NCI-H1092 treated with DMSO at 0.1 percent for 48 hours (cell line): Measurements from ENCODE around the gene CDKN2B-AS1.
A peak's percentile ranks its signal among the peaks of the same experiment; 100 is the strongest.

Experiments
- DNase-seq: peaks from one replicate; lab custom pipeline; 2025; lab: John Stamatoyannopoulos, UW

Gene CDKN2B-AS1

GRCh38 chr9:22005702-22006606 is 11.4 kb downstream of the CDKN2B-AS1 start:
- DNase-seq: no peak

GRCh38 chr9:22008384-22008716 is 13.8 kb downstream of the CDKN2B-AS1 start:
- peak; percentile 59 for DNase-seq

DNA sequence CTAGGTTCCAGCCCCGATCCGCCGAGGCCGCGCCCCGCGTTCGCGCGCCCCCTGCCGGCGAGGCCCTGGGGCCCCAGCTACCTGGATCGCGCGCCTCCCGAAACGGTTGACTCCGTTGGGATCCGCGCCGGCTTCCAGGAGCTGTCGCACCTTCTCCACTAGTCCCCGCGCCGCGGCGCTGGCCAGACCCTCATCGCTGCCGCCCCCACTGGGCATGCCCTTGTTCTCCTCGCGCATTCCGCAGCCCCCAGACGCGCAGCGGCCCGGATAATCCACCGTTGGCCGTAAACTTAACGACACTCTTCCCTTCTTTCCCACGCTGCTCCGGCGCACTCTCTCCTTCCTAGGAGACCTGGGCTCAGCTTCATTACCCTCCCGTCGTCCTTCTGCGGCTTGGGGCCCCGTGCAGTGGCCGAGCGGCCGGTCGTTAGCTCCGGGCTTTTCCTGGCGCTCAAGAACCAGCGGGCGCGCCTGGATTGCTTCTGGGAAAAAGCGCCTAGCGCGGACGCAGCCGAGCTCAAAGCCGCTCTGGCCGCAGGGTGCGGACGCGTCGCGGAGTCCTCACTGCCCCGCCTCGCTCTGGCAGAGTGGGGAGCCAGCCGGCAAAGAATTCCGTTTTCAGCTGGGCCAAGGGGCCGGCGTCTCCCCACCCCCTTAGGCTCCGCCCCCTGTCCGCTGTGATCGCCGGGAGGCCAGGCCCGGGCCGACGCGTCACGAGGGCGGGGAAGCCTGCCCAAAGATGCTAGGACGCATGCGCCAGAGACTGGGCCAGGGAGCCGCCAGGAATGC is 14.3 kb downstream of the CDKN2B-AS1 start, which contains the start of gene CDKN2B:
Gene CDKN2B, minus strand, starts transcription at position 589 of the 789 bp plus-strand sequence. Its CDS starts 352 bp downstream, at position 237.
- peak; percentile 96 for DNase-seq

- no peak for DNase-seq
These were observed 14.9 kb downstream of the CDKN2B-AS1 start for GRCh38 chr9:22009506-22009867.

GRCh38 chr9:22010866-22011625 is 16.5 kb downstream of the CDKN2B-AS1 start:
- DNase-seq: no peak

- no peak for DNase-seq
These were observed 27.8 kb downstream of the CDKN2B-AS1 start for GRCh38 chr9:22022396-22022795.

GRCh38 chr9:22026696-22027095 is 32.1 kb downstream of the CDKN2B-AS1 start:
- DNase-seq: no peak

DNA sequence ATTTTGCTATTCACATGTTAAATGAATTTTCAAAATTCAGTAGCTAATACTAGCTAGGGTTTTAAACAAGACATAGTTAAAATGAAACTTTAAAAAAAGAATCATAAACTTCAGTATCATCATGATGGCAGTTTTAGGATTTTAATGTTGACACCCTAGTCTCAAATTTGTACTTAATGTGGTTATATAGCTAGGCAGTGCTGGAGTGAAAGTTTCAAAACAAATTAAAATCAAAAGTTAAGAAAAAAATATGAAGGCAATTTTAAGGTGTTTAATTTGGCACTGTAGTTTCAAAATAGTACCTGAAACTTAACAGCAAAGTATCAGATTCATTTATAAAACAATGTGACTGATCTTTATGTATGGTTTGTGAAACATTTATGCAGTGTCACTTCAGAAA is 33.8 kb downstream of the CDKN2B-AS1 start:
- DNase-seq: no peak

- DNase-seq: no peak
These were observed 34.6 kb downstream of the CDKN2B-AS1 start for GRCh38 chr9:22029231-22029630.

DNA sequence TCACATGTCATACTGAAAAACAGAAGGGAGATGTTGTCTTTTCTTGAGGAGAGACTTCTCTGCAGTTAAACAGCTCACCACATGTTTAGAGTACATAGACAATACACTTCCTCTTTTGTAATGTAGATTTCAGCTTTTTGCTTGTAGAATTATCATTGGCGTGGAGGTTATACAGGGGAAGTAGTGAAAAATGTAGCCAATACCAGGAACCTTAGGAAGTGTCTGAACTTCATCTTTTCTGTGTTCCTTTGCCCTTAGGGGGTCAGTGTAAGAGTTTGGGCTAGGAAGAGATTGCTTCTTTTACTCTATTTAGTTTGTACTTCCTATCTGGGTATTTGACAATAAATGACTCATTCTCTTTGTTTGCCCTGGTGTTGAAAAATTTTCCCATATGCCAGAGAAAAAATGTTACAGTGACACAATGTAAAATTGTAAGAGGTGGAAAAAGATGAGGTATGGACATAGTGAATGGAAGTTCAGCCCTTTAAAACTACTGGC is 35.6 kb downstream of the CDKN2B-AS1 start:
- no peak for DNase-seq

DNA sequence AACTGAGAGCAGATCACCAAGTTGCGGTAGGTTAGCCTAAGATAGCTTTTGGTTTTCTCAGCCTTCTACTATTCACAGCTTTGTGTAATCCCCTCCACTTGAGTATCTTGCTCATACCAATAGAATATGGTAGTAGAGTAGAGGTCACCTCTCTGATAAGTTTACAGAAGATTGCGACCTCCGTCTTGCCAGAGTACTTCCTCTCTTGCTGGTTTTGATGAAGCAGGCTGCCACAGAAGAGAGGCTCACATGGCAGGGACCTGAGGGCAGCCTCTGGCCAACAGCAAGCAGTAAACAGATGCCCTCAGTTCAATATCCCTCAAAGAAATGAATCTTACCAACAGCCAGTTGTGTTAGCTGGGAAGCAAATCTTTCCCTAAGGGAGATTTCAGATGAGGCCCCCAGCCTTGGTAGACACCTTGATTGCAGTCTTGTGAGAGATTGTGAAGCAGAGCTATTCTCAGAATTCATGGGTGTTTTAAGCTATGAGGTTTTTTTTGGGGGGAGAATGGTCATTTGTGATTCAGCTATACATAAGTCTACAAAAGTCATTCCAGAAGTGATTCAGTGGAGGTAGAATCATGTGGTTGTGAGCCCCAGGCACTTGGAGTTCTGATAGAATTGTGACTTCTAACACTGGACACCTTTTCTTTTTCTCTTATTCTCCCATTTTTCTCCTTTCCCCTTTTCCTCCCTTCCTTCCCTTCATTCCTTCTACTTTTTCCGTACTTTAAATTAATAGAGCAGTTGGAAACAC is 37.2 kb downstream of the CDKN2B-AS1 start:
- DNase-seq: no peak

- no peak for DNase-seq
These were observed 38.5 kb downstream of the CDKN2B-AS1 start for GRCh38 chr9:22033012-22033630.

DNA sequence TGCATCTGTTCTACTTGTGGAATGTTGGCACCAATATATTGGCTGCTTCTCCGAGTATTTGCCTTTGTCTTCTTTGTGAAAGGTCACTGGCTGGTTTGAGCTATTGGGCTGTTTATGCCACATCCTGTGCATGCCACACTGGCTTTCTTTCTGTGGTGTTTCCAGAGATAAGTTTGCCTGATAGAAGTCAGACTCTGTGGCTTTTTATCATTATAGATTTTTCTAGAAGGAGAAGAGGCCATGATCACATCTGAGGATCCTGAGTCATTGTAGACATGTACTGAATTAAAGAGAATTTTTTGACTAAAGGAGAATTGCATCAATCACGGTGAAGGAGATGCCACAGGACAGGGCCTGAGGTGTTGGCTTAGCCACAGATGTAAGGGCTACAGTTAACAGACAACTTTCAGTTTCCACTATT is 41.0 kb downstream of the CDKN2B-AS1 start:
- DNase-seq: no peak

- no peak for DNase-seq
These were observed 42.5 kb downstream of the CDKN2B-AS1 start for GRCh38 chr9:22036866-22037626.

GRCh38 chr9:22037954-22038690 is 43.5 kb downstream of the CDKN2B-AS1 start:
- DNase-seq: no peak

DNA sequence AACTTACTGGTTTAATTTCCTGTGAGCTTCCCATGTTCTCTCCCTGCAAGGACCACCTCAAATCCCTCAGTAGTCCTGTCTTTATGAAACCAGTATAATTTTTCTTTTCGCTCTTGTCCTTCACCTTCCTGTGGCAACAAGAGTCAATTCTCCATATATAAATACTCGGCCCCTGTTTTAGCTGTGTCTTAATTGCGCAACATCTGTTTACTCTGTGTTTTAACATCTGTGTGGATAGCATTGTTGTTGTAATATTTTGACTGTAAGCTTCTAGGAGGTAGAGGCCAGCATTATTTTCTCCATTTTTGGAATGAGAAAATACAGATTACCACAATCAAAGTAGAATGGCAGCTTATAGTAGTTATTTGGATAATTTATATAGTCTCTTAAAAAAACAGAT is 44.7 kb downstream of the CDKN2B-AS1 start:
- DNase-seq: no peak

DNA sequence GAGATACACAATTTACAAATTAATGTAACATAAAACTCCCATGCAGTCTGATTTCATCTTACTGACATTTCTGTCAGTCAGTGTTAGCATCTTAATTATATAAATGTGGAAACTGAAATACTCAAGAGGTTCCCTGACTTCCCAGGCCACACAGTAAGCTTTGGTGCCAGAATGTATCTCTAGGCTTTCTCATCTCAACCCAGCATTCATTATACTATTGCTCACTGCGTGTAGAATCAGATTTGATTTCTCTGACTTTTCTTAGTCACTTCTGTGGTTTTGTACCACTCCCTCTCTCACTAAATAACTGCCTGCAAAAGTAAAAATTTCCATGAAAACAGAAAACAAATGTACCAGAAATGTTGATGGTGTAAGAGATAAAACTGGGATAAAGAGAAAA is 46.2 kb downstream of the CDKN2B-AS1 start:
- DNase-seq: no peak

DNA sequence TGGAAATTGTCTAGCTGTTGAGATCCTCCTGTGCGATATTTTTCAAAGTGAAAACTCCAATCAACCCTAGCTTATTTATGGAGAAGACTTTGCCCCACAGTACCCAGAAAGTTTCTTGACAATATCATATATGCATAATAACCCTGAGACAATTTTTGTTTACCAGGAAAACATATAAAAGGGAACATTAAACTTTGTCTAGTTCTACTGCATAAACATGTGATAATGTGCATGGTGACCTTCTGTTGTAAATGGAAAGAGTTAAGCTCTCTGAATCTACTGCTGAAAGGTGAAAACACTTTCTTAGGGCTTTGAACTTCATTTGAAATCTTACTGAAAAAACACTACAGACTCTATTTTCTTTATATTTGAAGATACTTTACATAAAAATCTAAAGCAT is 46.8 kb downstream of the CDKN2B-AS1 start:
- DNase-seq: no peak

GRCh38 chr9:22041775-22042174 is 47.2 kb downstream of the CDKN2B-AS1 start:
- DNase-seq: no peak
